C4-2B (cell line): ENCODE measurements around the gene CFAP97.

ENCODE experiments used
- CTCF ChIP-seq: fragments of 450-650 bp; conservative IDR thresholded peaks from 2 replicates; pipeline ENCODE4 v1.5.1; 2017; ENCODE audit warnings: mild to moderate bottlenecking
- ZFX ChIP-seq: fragments of 450-650 bp; IDR thresholded peaks from 2 replicates; pipeline ENCODE4 v1.6.1; 2017

- TF ChIP-seq CTCF (peak; percentile 62), ZFX (peak; percentile 80)
Observed at GRCh38 chr4:185142912-185143600, 60.7 kb downstream of the CFAP97 start, which contains the start of gene SLC25A4.
